PC-9 (cell line): ENCODE results near the gene MAMDC4. TPM values are rescaled to one million over a fixed set of nuclear protein-coding genes. Genes with fewer than 3 reads are reported as not detected.

Experiments
- BruUV-seq: library from RNA; stranded (reverse); fragments of 400-500 nt; replicated peaks from 2 replicates; lab custom pipeline; 2021; lab: Mats Ljungman, UMichigan
- CTCF ChIA-PET: fragments of 300-600 bp; sonication (Branson Sonifier 250); formaldehyde crosslinking; loops from one replicate; lab custom pipeline; 2022; ENCODE audit warnings: antibody characterized with exemption; lab: Charles Lee
- POLR2A ChIA-PET: fragments of 300-600 bp; sonication (Branson Sonifier 250); formaldehyde crosslinking; loops from one replicate; lab custom pipeline; 2022; ENCODE audit warnings: antibody characterized with exemption; ENCODE audit not compliant: unreplicated experiment; lab: Charles Lee
- DNase-seq, 2 experiments: peaks; one replicate each; pipeline versions ENCODE4 v3.0.0 to v3.0.0-alpha.2; 2015 to 2022; ENCODE audit warnings: mixed read lengths in 1 of 2
- H2AFZ ChIP-seq: fragments of 200-600 bp; sonication (generic); 2 replicates; pipeline ENCODE4 v1.8.1; 2017; ENCODE audit warnings: antibody characterized with exemption
- H3F3A ChIP-seq: fragments of 200-600 bp; sonication (generic); 2 replicates; pipeline ENCODE4 v1.8.1; 2017; ENCODE audit warnings: antibody characterized with exemption, mild to moderate bottlenecking, low read depth; ENCODE audit not compliant: insufficient read depth
- H3K27ac ChIP-seq: fragments of 200-600 bp; sonication (generic); 2 replicates; pipeline ENCODE4 v1.6.1; 2016; ENCODE audit warnings: mixed run types
- H3K27me3 ChIP-seq: fragments of 200-600 bp; sonication (generic); 2 replicates; pipeline ENCODE4 v1.6.1; 2016; ENCODE audit warnings: low read depth, mixed run types; ENCODE audit not compliant: insufficient read depth
- H3K36me3 ChIP-seq: fragments of 200-600 bp; sonication (generic); 2 replicates; pipeline ENCODE4 v1.6.1; 2016; ENCODE audit warnings: low read depth, mixed run types
- H3K4me1 ChIP-seq: fragments of 200-600 bp; sonication (generic); replicated peaks from 2 replicates; pipeline ENCODE4 v1.6.1; 2016; ENCODE audit warnings: mixed run types; ENCODE audit not compliant: insufficient read depth
- H3K4me2 ChIP-seq: fragments of 200-600 bp; sonication (generic); 2 replicates; pipeline ENCODE4 v1.6.1; 2017; ENCODE audit warnings: mixed run types
- H3K4me3 ChIP-seq: fragments of 200-600 bp; sonication (generic); 2 replicates; pipeline ENCODE4 v1.6.1; 2016; ENCODE audit warnings: mixed run types
- H3K79me2 ChIP-seq: fragments of 200-600 bp; sonication (generic); 2 replicates; pipeline ENCODE4 v1.6.1; 2017; ENCODE audit warnings: low read depth, mixed run types
- H3K9me2 ChIP-seq: fragments of 200-600 bp; sonication (generic); 2 replicates; pipeline ENCODE4 v1.8.1; 2017; ENCODE audit warnings: mild to moderate bottlenecking; ENCODE audit not compliant: insufficient read depth
- H3K9me3 ChIP-seq: fragments of 200-600 bp; sonication (generic); 2 replicates; pipeline ENCODE4 v1.8.1; 2016; ENCODE audit warnings: low read depth; ENCODE audit not compliant: insufficient read depth
- H4K20me1 ChIP-seq: fragments of 200-600 bp; sonication (generic); 2 replicates; pipeline ENCODE4 v1.8.1; 2017; ENCODE audit not compliant: insufficient read depth
- EZH2 ChIP-seq: fragments of 200-600 bp; sonication (generic); IDR thresholded peaks from 2 replicates; pipeline ENCODE4 v1.8.0; 2017; ENCODE audit warnings: antibody characterized with exemption, low read depth
- intact Hi-C: fragments of 100-400 bp; cut with micrococcal nuclease; formaldehyde crosslinking; loops from one replicate; pipeline ENCODE4 v1.10.0; 2022; ENCODE audit not compliant: unreplicated experiment
- total RNA-seq: library from RNA; stranded (reverse); gene quantifications from 2 replicates; pipeline ENCODE4 v1.2.3, GENCODE V29; 2021
- TF ChIP-seq, protein P1 (sequence below): fragments of 200-600 bp; sonication (generic); conservative IDR thresholded peaks from 2 replicates; pipeline ENCODE4 v1.6.1; 2017; ENCODE audit warnings: mixed run types, antibody characterized with exemption, mild to moderate bottlenecking, moderate library complexity

The MAMDC4 gene
- total RNA-seq, 1 experiment from 2014 or later, result 9.2 TPM

DNA sequence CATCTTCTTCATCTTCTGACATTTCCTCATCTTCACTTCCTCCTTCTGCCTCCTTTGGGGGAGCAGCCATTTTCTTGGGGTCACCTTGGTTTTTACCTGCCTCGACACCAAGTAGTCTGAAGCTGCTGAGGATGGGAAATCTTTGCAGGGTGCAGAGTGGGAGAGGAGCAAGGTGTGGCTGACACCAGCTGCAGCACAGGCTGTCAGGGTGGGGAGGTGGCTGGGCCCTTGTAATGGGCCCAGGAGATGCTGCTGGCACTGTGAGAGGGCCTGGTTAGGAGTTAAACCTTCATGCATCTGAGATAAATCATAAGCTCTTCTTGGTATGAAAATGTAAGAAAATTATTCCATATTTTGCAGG, 36.7 kb upstream of the MAMDC4 start:
- Histone ChIP-seq H4K20me1 (0 out of 2 replicates have a peak, but pooled peaks cover 6% of the 10 kb centered on the region), H3K9me3 (no peaks in the 10 kb centered on the region), H3K9me2 (no peaks in the 10 kb centered on the region), H3K4me1 (no peaks in the 10 kb centered on the region), H3K4me3 (no peak overlapping the region), H3K79me2 (peaks cover 16% of the 10 kb centered on the region), H2AFZ (no peak overlapping the region), H3K27me3 (no peaks in the 10 kb centered on the region), H3K36me3 (no peaks in the 10 kb centered on the region), H3K4me2 (no peak overlapping the region), H3K27ac (no peak overlapping the region), H3F3A (peaks cover 10% of the 10 kb centered on the region; the same call in 1 of the 2 replicates)
- DNase-seq, result no peak
- BruUV-seq, result no TSS peak
- no peak for TF ChIP-seq EZH2
- TF ChIP-seq, protein P1, sequence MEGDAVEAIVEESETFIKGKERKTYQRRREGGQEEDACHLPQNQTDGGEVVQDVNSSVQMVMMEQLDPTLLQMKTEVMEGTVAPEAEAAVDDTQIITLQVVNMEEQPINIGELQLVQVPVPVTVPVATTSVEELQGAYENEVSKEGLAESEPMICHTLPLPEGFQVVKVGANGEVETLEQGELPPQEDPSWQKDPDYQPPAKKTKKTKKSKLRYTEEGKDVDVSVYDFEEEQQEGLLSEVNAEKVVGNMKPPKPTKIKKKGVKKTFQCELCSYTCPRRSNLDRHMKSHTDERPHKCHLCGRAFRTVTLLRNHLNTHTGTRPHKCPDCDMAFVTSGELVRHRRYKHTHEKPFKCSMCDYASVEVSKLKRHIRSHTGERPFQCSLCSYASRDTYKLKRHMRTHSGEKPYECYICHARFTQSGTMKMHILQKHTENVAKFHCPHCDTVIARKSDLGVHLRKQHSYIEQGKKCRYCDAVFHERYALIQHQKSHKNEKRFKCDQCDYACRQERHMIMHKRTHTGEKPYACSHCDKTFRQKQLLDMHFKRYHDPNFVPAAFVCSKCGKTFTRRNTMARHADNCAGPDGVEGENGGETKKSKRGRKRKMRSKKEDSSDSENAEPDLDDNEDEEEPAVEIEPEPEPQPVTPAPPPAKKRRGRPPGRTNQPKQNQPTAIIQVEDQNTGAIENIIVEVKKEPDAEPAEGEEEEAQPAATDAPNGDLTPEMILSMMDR, result no peak
- ChIA-PET POLR2A (no interaction called here), CTCF (interaction anchor here (0.6 to 0.7 kb wide), 2 partner anchors 181 to 472 kb away, joined by 3 to 4 read pairs; partner anchors contain the start of gene CLIC3)
- intact Hi-C loops, result no loop called here

DNA sequence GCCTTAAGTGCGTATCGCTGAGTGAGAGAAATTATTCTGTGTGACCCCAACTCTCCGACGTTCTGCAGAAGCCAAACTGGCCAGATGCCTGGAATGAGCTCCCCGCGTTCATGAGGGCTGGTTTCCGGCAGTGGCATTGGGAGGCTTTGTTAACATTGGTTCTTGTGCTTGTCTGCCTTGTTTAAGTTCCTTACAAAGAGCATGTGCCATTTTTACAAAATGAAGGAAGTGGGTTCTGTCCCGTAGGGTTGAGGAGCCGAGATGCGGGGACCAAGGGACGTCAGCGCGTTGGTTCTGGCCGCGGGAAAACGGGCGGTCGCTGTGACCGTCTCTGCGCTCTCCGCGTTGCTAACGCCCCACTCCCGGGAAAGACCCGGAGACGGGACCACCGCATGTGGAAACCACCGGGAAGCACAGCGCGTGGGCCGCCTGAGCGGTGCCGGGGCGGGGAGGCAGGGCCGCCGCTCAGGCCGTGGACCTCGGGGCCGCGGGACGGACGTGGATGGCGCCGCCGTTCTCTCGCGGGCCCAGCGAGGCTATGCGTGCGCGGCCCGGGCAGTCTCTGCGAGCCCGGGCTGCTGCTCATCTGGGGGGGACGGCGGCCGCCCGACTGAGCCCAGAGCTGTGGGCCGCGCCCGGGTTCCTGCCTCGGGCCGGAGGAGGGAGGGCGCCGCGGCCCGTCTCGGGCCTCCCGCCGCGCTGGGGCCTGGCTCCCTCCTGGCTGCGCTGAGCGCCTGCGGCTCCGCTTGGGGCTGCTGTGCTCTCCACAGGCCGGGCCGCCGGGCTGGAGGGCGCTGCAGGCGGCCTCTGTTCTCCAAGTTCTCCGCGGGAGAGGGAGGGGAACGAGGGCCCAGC, 30.9 kb upstream of the MAMDC4 start:
- ChIA-PET CTCF (interaction anchor here (0.6 kb wide), 1 partner anchor 26 kb away, joined by 6 read pairs; no protein-coding TSS in a partner anchor), POLR2A (no interaction called here)
- intact Hi-C loops, result no loop called here
- Histone ChIP-seq H3F3A (peaks cover 9% of the 10 kb centered on the region; the same call in 1 of the 2 replicates), H3K27ac (no peak overlapping the region), H3K79me2 (no peaks in the 10 kb centered on the region), H3K4me2 (no peak overlapping the region), H3K9me2 (no peaks in the 10 kb centered on the region), H3K4me3 (no peak overlapping the region), H2AFZ (no peak overlapping the region), H3K9me3 (no peaks in the 10 kb centered on the region), H3K36me3 (no peaks in the 10 kb centered on the region), H3K27me3 (no peaks in the 10 kb centered on the region), H4K20me1 (peaks cover 16% of the 10 kb centered on the region), H3K4me1 (no peaks in the 10 kb centered on the region)
- DNase-seq, result no peak
- BruUV-seq, result no TSS peak
- no peak for TF ChIP-seq EZH2
- TF ChIP-seq, protein P1, result no peak

DNA sequence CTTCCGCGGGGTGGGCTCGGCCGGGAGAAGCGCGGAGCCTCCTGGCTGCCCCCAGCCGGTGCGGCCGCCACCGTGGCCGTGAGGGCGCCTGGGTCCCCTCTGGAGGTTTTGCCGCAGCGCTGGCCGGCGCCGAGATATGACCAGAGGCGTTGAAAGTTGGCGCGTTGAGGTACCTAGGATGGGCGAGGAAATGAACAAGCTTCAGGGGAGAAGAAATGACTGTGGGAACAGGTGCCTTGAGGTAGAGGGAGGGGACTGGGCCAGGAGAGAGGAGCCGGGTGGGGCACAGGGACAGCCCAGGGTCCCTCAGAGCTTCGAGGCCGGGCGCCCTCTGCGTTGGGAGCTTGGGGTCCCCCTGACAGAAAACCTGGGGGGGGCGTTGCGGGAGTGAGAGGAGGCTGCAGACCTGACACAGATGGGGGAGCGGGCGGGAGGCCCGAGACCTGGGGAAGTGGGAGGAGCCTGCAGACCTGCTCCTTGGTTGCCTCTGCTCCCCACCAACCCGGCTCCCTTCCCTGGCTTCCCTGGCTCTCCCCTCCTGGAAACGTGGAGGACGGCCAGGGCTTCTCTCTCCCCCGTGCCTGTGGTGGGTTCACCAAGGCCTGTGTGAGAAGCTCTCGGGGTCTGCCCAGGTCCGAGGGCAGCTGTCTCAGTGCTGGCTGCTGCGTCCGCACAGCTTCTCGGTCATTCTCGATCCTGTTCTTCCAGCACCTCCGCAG, 30.2 kb upstream of the MAMDC4 start:
- Histone ChIP-seq H3K9me3 (no peaks in the 10 kb centered on the region), H3K79me2 (no peaks in the 10 kb centered on the region), H3K36me3 (no peaks in the 10 kb centered on the region), H3F3A (peaks cover 6% of the 10 kb centered on the region; the same call in 1 of the 2 replicates), H4K20me1 (peaks cover 14% of the 10 kb centered on the region), H2AFZ (no peak overlapping the region), H3K4me3 (no peak overlapping the region), H3K4me2 (no peak overlapping the region), H3K4me1 (no peaks in the 10 kb centered on the region), H3K27ac (no peak overlapping the region), H3K27me3 (no peaks in the 10 kb centered on the region), H3K9me2 (no peaks in the 10 kb centered on the region)
- DNase-seq, result no peak
- TF ChIP-seq EZH2, result no peak
- TF ChIP-seq, protein P1, result no peak
- BruUV-seq, result no TSS peak
- CTCF ChIA-PET, result interaction anchor here (0.6 kb wide), 1 partner anchor 25 kb away, joined by 6 read pairs; no protein-coding TSS in a partner anchor
- POLR2A ChIA-PET, result no interaction called here
- intact Hi-C loops, result no loop called here
